ENCODE data around the gene ASS1.

Gene ASS1

GRCh38 chr9:130409246-130409645, 35.5 kb upstream of the ASS1 start:
- no peak overlapping the region for H3K4me3 ChIP-seq (ENCODE audit: control insufficient read depth, low read depth, low read length)
- TF ChIP-seq CTCF (IDR thresholded peaks at IDR 0.05; ENCODE audit: control insufficient read depth, insufficient read depth, low read depth, low read length, missing control alignments): no peak
- DNase-seq (ENCODE audit: low read depth): no peak

GRCh38 chr9:130410443-130410842, 34.3 kb upstream of the ASS1 start:
- H3K4me3 ChIP-seq (ENCODE audit: control insufficient read depth, low read depth, low read length): no peak overlapping the region
- no peak for DNase-seq (ENCODE audit: low read depth)
- no peak for TF ChIP-seq CTCF (IDR thresholded peaks at IDR 0.05; ENCODE audit: control insufficient read depth, insufficient read depth, low read depth, low read length, missing control alignments)

- DNase-seq (ENCODE audit: low read depth): no peak
- no peak overlapping the region for H3K4me3 ChIP-seq (ENCODE audit: control insufficient read depth, low read depth, low read length)
- no peak for TF ChIP-seq CTCF (IDR thresholded peaks at IDR 0.05; ENCODE audit: control insufficient read depth, insufficient read depth, low read depth, low read length, missing control alignments)
These were observed 33.2 kb upstream of the ASS1 start for GRCh38 chr9:130411566-130411915.

- TF ChIP-seq CTCF (IDR thresholded peaks at IDR 0.05; ENCODE audit: control insufficient read depth, insufficient read depth, low read depth, low read length, missing control alignments): no peak
- no peak overlapping the region for H3K4me3 ChIP-seq (ENCODE audit: control insufficient read depth, low read depth, low read length)
- DNase-seq (ENCODE audit: low read depth): no peak
These were observed 30.6 kb upstream of the ASS1 start for GRCh38 chr9:130414081-130414731.

- TF ChIP-seq CTCF (IDR thresholded peaks at IDR 0.05; ENCODE audit: control insufficient read depth, insufficient read depth, low read depth, low read length, missing control alignments): no peak
- H3K4me3 ChIP-seq (ENCODE audit: control insufficient read depth, low read depth, low read length): no peak overlapping the region
- no peak for DNase-seq (ENCODE audit: low read depth)
These were observed 29.6 kb upstream of the ASS1 start for GRCh38 chr9:130414910-130415746.

- no peak for DNase-seq (ENCODE audit: low read depth)
- TF ChIP-seq CTCF (IDR thresholded peaks at IDR 0.05; ENCODE audit: control insufficient read depth, insufficient read depth, low read depth, low read length, missing control alignments): no peak
- H3K4me3 ChIP-seq (ENCODE audit: control insufficient read depth, low read depth, low read length): no peak overlapping the region
These were observed 27.2 kb upstream of the ASS1 start for GRCh38 chr9:130417602-130418001.
